Testis (tissue), 3 donors: ENCODE results near the gene KCNAB1. TPM values are rescaled to one million over a fixed set of nuclear protein-coding genes. Genes with fewer than 3 reads are reported as not detected.

Experiments
- DNase-seq: peaks from one replicate; pipeline ENCODE4 v3.0.0-alpha.2; 2019
- H3K27ac ChIP-seq, 2 donors: fragments of 200-600 bp; sonication (generic); one replicate each; pipeline ENCODE4 v1.5.1; 2019
- H3K27me3 ChIP-seq: fragments of 200-600 bp; sonication (generic); one replicate; pipeline ENCODE4 v1.5.1; 2019
- H3K36me3 ChIP-seq: fragments of 200-600 bp; sonication (generic); one replicate; pipeline ENCODE4 v1.5.1; 2017; ENCODE audit warnings: low read depth; ENCODE audit errors: missing control alignments
- H3K4me1 ChIP-seq: fragments of 200-600 bp; sonication (generic); one replicate; pipeline ENCODE4 v1.5.1; 2019
- H3K4me3 ChIP-seq, 2 donors: fragments of 200-600 bp; sonication (generic); one replicate each; pipeline ENCODE4 v1.5.1; 2017 to 2019
- H3K9me3 ChIP-seq: fragments of 200-600 bp; sonication (generic); one replicate; pipeline ENCODE4 v1.5.1; 2017
- CTCF ChIP-seq, 3 experiments: fragments of 450-650 bp in 2 of 3; fragments of 200-600 bp in 1 of 3; sonication (generic) in 1 of 3; IDR thresholded peaks; one replicate each; pipeline ENCODE4 v1.5.1; 2016 to 2019; ENCODE audit warnings: antibody characterized with exemption in 3 of 3, mild to moderate bottlenecking in 2 of 3, moderate library complexity in 1 of 3
- POLR2A ChIP-seq: fragments of 450-650 bp; IDR thresholded peaks from one replicate; pipeline ENCODE4 v1.6.1; 2017; ENCODE audit warnings: antibody characterized with exemption, mild to moderate bottlenecking, moderate library complexity
- WGBS, 2 donors: methylation state at CpG; one replicate each; pipeline ENCODE4 v1.1.5; 2018; 5-methylcytosine and 5-hydroxymethylcytosine counted together
- intact Hi-C: fragments of 100-400 bp; cut with DNase I; formaldehyde crosslinking; loops from one replicate; pipeline ENCODE4 v1.15.1; 2023; ENCODE audit warnings: low total_unique reads
- polyA plus RNA-seq: library from polyadenylated mRNA; stranded (reverse); fragments of 350-450 nt; fragmentation: Illumina TruSeq; extraction: RNeasy Lipid Tissue Mini Kit (QIAGEN cat#74804); gene quantifications from one replicate; pipeline ENCODE4 v1.2.3, GENCODE V29; 2014; ENCODE audit warnings: low read depth, low replicate concordance; ENCODE audit not compliant: insufficient read depth
- total RNA-seq, 2 donors: library from RNA; depleted of rRNA; stranded (reverse); fragments of >200 nt; gene quantifications; one replicate each; pipeline ENCODE4 v1.2.3, GENCODE V29; 2016

The KCNAB1 gene
- total and polyA plus RNA-seq, 3 donors from 2014 or later, result 3.8 to 8.9 (median 5.7) TPM

GRCh38 chr3:156207802-156208685 is 87.7 kb downstream of the KCNAB1 start:
- Histone ChIP-seq H3K36me3 (no peaks in the 10 kb centered on the region), H3K27ac (no peak overlapping the region), H3K4me1 (no peaks in the 10 kb centered on the region), H3K9me3 (no peaks in the 10 kb centered on the region), H3K4me3 (no peak overlapping the region), H3K27me3 (no peaks in the 10 kb centered on the region)
- intact Hi-C loops, result no loop called here
- no peak for TF ChIP-seq POLR2A
- no peak for DNase-seq
- WGBS, 2 donors, result 62 to 73% methylated on average over 4 of the region's 4 CpGs

- no peak overlapping the region for H3K4me3 ChIP-seq
- TF ChIP-seq POLR2A, result no peak
- H3K27me3 ChIP-seq, result no peaks in the 10 kb centered on the region
- no peak for DNase-seq
- H3K4me1 ChIP-seq, result no peaks in the 10 kb centered on the region
- intact Hi-C loops, result no loop called here
- no peak overlapping the region for H3K27ac ChIP-seq
- H3K9me3 ChIP-seq, result no peaks in the 10 kb centered on the region
- no peaks in the 10 kb centered on the region for H3K36me3 ChIP-seq
- 66 to 67% methylated on average over 4 of the region's 4 CpGs for WGBS, 2 donors
Measured at GRCh38 chr3:156209631-156210335, 89.4 kb downstream of the KCNAB1 start.

- H3K9me3 ChIP-seq, result no peaks in the 10 kb centered on the region
- H3K27ac ChIP-seq, result no peak overlapping the region
- 54 to 67% methylated on average over 2 of the region's 2 CpGs for WGBS, 2 donors
- TF ChIP-seq CTCF (IDR thresholded peaks at IDR 0.05) (no peak), POLR2A (no peak)
- no peak overlapping the region for H3K4me3 ChIP-seq
- no peaks in the 10 kb centered on the region for H3K4me1 ChIP-seq
- intact Hi-C loops, result no loop called here
- H3K36me3 ChIP-seq, result no peaks in the 10 kb centered on the region
- DNase-seq, result no peak
- H3K27me3 ChIP-seq, result no peaks in the 10 kb centered on the region
Measured at GRCh38 chr3:156211583-156211982, 91.2 kb downstream of the KCNAB1 start.

- Histone ChIP-seq H3K27ac (no peak overlapping the region), H3K9me3 (no peaks in the 10 kb centered on the region), H3K36me3 (no peaks in the 10 kb centered on the region), H3K27me3 (no peaks in the 10 kb centered on the region), H3K4me3 (no peak overlapping the region), H3K4me1 (no peaks in the 10 kb centered on the region)
- intact Hi-C loops, result no loop called here
- 87 to 93% methylated on average over 6 of the region's 6 CpGs for WGBS, 2 donors
- TF ChIP-seq POLR2A (no peak), CTCF (IDR thresholded peaks at IDR 0.05) (no peak)
- no peak for DNase-seq
Measured at GRCh38 chr3:156214676-156215075, 94.3 kb downstream of the KCNAB1 start.

GRCh38 chr3:156215751-156216150 is 95.4 kb downstream of the KCNAB1 start:
- TF ChIP-seq POLR2A, result no peak
- no peak for TF ChIP-seq CTCF (IDR thresholded peaks at IDR 0.05)
- intact Hi-C loops, result no loop called here
- Histone ChIP-seq H3K27me3 (no peaks in the 10 kb centered on the region), H3K36me3 (no peaks in the 10 kb centered on the region), H3K9me3 (no peaks in the 10 kb centered on the region), H3K4me1 (no peaks in the 10 kb centered on the region), H3K27ac (no peak overlapping the region), H3K4me3 (no peak overlapping the region)
- no peak for DNase-seq
- whole genome bisulfite sequencing, 2 donors, result 91 to 92% methylated on average over 3 of the region's 3 CpGs
